ENCODE results near the gene THTPA. TPM values are rescaled to one million over a fixed set of nuclear protein-coding genes. Genes with fewer than 3 reads are reported as not detected.

The THTPA gene
- total and polyA plus RNA-seq, 7 experiments from 2014 or later = 16.4 to 26.7 (median 18.1) TPM

DNA sequence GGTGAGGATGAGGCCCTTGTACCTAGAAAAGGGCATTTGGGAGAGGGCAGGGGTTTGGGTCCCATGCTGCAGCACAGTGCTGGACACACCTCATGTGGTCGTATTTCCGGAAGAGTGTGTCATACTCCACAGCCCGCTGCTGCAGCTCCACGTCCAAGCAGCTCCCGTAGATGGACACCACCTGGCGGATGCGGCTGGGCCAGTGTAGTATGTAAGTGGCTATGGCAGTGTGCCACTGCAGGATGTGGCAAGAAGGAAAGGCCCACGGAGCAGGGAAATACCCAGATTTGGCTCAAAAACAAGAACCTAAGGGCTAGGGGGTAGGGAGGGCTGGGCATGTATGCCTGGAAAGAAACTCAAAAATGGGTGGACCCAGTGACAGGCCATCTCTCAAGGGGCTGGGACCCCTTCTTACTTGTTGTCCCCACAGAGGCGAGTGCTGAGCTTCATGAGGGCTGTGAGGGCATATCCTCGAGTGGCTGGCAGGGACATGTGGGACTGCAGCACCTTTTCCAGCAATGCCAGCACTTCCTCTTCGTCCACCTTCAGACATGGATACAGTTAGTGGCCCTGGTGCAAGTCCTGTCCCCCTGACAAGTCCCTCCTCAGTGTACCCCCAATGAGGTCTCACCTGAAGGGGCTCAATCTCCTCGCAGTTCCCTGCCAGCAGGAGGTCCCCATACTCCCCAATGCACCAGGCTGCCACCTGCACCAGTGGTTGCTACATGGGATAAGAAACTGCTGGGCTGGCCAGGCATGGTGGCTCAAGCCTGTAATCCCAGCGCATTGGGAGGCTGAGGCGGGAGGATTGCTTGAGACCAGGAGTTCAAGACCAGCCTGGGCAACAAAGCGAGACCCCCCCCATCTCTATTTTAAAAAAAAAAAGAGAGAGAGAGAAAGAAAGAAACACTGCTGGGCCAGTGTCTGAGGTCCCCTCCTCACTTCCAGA, 6.1 kb downstream of the THTPA start:
- Histone ChIP-seq H3K9me3 (ENCODE audit: control insufficient read depth in 2 of 3, low read length in 3 of 3) (no peaks in the 10 kb centered on the region), H3K4me1 (ENCODE audit: control insufficient read depth in 2 of 2, insufficient read depth in 2 of 2, low read length in 2 of 2) (peaks cover 10 to 14% of the 10 kb centered on the region in 2 donors), H3K36me3 (ENCODE audit: control insufficient read depth in 2 of 3, insufficient read depth in 3 of 3, low read length in 3 of 3) (peaks cover 0 to 76% (median 23%) of the 10 kb centered on the region in 3 experiments), H3K27me3 (ENCODE audit: control insufficient read depth in 2 of 2, insufficient read depth in 2 of 2, low read length in 2 of 2) (no peaks in the 10 kb centered on the region), H3K27ac (ENCODE audit: low read depth, low read length) (no peak overlapping the region), H3K4me3 (ENCODE audit: low read length) (no peak overlapping the region)
- intact Hi-C loops (cut with micrococcal nuclease) = loop anchor here (1.0 kb wide), 4 partner anchors 23 to 297 kb away; no protein-coding TSS in a partner anchor
- Mint-ChIP-seq H3K4me3 (peak overlapping the region in 1 of 10 donors; percentile 2), H3K9me3 (no peaks in the 10 kb centered on the region), H3K36me3 (peaks cover 8 to 32% (median 9%) of the 10 kb centered on the region in 5 donors), H3K4me1 (peaks cover 16 to 44% (median 37%) of the 10 kb centered on the region in 7 donors), H3K27ac (peak overlapping the region in 5 of 9 donors; percentile 12 to 88 (median 67)), H3K27me3 (no peaks in the 10 kb centered on the region)
- DNase-seq = no peak
- POLR2A ChIA-PET = interaction anchor here (0.6 to 0.8 kb wide), 3 partner anchors 19 to 1015 kb away, joined by 3 to 6 read pairs (median 4); no protein-coding TSS in a partner anchor
- ATAC-seq = no peak
- CTCF ChIA-PET = interaction anchor here (0.6 to 4.8 kb wide), 10 partner anchors 10 to 87 kb away, joined by 3 to 64 read pairs (median 5); partner anchors contain the start of gene ZFHX2

- H3K4me1 Mint-ChIP-seq = peaks cover 11 to 45% (median 38%) of the 10 kb centered on the region in 7 donors
- Histone ChIP-seq H3K4me1 (ENCODE audit: control insufficient read depth in 2 of 2, insufficient read depth in 2 of 2, low read length in 2 of 2) (peaks cover 10 to 11% of the 10 kb centered on the region in 2 donors), H3K36me3 (ENCODE audit: control insufficient read depth in 2 of 3, insufficient read depth in 3 of 3, low read length in 3 of 3) (peaks cover 0 to 81% (median 23%) of the 10 kb centered on the region in 3 experiments), H3K27ac (ENCODE audit: low read depth, low read length) (peak overlapping the region; percentile 29), H3K9me3 (ENCODE audit: control insufficient read depth in 2 of 3, low read length in 3 of 3) (no peaks in the 10 kb centered on the region), H3K4me3 (ENCODE audit: low read length) (no peak overlapping the region), H3K27me3 (ENCODE audit: control insufficient read depth in 2 of 2, insufficient read depth in 2 of 2, low read length in 2 of 2) (no peaks in the 10 kb centered on the region)
- DNase-seq = peak in 8 of 9 donors; percentile 34 to 66 (median 55)
- H3K4me3 Mint-ChIP-seq = peak overlapping the region in 1 of 10 donors; percentile 64
- peaks cover 0 to 5% (median 0%) of the 10 kb centered on the region in 11 donors for H3K9me3 Mint-ChIP-seq
- CTCF ChIA-PET = interaction anchor here (0.6 to 2.2 kb wide), 4 partner anchors 26 to 95 kb away, joined by 3 to 31 read pairs (median 6); no protein-coding TSS in a partner anchor
- H3K27me3 Mint-ChIP-seq = peaks cover 0 to 3% (median 0%) of the 10 kb centered on the region in 5 donors
- intact Hi-C loops (cut with micrococcal nuclease) = loop anchor here (1.0 kb wide), 4 partner anchors 24 to 298 kb away; no protein-coding TSS in a partner anchor
- peak overlapping the region; percentile 12 to 85 (median 52) for H3K27ac Mint-ChIP-seq
- peaks cover 9 to 33% (median 12%) of the 10 kb centered on the region in 5 donors for H3K36me3 Mint-ChIP-seq
- POLR2A ChIA-PET = interaction anchor here (0.7 to 1.2 kb wide), 4 partner anchors 83 to 1016 kb away, joined by 3 to 5 read pairs (median 4); no protein-coding TSS in a partner anchor
- peak; percentile 61 for ATAC-seq
These were observed 6.9 kb downstream of the THTPA start for GRCh38 chr14:23562822-23563472.

DNA sequence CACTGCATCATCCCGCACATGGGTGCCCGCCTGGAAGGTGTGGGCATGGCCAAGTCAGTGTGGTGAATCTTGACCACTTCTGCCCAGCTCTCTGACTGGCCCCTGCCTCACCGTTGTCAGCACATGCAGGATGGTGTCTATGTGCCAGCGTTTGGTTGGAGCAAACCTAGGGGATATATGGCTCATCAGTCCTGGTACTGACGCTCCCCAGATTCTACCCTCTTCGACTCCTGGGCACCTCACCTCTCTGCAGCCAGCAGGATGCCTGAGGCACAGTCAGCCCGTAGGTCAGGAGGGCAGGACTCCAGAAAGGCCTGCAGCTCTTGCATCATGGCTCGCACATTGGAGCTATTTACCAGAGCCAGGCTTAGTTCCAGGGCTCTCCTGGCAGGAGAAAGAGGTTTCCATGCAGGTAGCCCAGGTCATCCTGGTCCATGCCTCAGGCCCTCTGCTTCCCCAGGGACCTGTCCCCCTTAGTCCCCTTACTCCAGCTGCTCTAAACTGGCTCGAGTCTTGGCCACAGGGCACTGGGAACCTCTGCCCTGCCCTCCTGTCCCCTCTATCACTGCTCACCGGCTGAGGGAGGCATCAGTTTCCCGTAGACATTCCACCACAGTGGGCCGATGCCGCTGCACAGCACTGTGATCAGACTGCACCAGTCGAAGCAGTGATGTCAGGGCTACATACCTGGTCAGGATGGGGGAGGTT, 7.6 kb downstream of the THTPA start:
- H3K27ac ChIP-seq (ENCODE audit: low read depth, low read length) = peak overlapping the region; percentile 29
- Mint-ChIP-seq H3K4me1 (peaks cover 12 to 46% (median 38%) of the 10 kb centered on the region in 7 donors), H3K36me3 (peaks cover 9 to 33% (median 12%) of the 10 kb centered on the region in 5 donors), H3K4me3 (peak overlapping the region in 2 of 10 donors; percentile 61 to 71), H3K27ac (peak overlapping the region in 6 of 9 donors; percentile 12 to 72 (median 44)), H3K27me3 (peaks cover 0 to 3% (median 0%) of the 10 kb centered on the region in 5 donors), H3K9me3 (peaks cover 0 to 5% (median 0%) of the 10 kb centered on the region in 11 donors)
- no peak for DNase-seq
- intact Hi-C loops (cut with micrococcal nuclease) = no loop called here
- H3K9me3 ChIP-seq (ENCODE audit: control insufficient read depth in 2 of 3, low read length in 3 of 3) = no peaks in the 10 kb centered on the region
- H3K4me3 ChIP-seq (ENCODE audit: low read length) = no peak overlapping the region
- H3K27me3 ChIP-seq (ENCODE audit: control insufficient read depth in 2 of 2, insufficient read depth in 2 of 2, low read length in 2 of 2) = no peaks in the 10 kb centered on the region
- CTCF ChIA-PET = interaction anchor here (0.6 to 2.2 kb wide), 4 partner anchors 25 to 95 kb away, joined by 3 to 31 read pairs (median 6); no protein-coding TSS in a partner anchor
- H3K4me1 ChIP-seq (ENCODE audit: control insufficient read depth in 2 of 2, insufficient read depth in 2 of 2, low read length in 2 of 2) = peaks cover 14 to 16% of the 10 kb centered on the region in 2 donors
- H3K36me3 ChIP-seq (ENCODE audit: control insufficient read depth in 2 of 3, insufficient read depth in 3 of 3, low read length in 3 of 3) = peaks cover 0 to 78% (median 23%) of the 10 kb centered on the region in 3 experiments
- ATAC-seq = no peak
- POLR2A ChIA-PET = interaction anchor here (0.8 to 1.2 kb wide), 3 partner anchors 84 to 88 kb away, joined by 3 to 5 read pairs (median 4); no protein-coding TSS in a partner anchor

DNA sequence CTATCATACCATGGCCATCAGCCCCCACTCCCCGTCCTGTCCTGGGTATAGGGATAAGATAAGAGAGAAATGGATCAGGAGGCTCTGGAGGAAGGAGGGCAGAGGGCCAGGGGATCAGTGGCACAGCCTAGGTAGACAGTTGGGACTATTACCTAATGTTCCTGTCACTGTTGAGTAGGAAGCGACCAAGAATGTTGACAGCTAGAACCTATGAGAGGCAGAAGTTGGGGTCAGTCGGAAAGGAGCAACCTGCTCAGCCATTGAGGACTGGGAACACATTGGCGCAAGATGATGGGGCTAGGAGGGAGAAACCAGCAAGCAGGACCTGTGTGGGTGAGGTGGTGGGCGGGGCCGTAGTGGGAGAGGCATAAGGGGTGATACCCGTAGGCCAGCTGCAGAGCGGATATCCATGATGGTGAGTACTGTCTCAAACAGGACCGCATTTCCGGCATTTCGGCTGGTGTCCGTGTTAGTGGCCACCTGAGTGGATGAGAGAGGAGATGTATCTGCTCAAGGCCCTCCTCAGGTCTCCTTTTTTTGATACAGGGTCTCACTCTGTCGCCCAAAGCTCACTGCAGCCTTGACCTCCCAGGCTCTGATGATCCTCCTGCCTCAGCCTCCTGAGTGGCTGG, 8.2 kb downstream of the THTPA start:
- ATAC-seq = no peak
- H3K27ac Mint-ChIP-seq = peak overlapping the region in 6 of 9 donors; percentile 18 to 88 (median 40)
- H3K9me3 ChIP-seq (ENCODE audit: control insufficient read depth in 2 of 3, low read length in 3 of 3) = no peaks in the 10 kb centered on the region
- ChIA-PET CTCF (interaction anchor here (1.1 to 2.2 kb wide), 3 partner anchors 24 to 89 kb away, joined by 3 to 31 read pairs (median 7); no protein-coding TSS in a partner anchor), POLR2A (interaction anchor here (0.9 to 1.2 kb wide), 2 partner anchors 85 to 86 kb away, joined by 3 to 5 read pairs; no protein-coding TSS in a partner anchor)
- no peak overlapping the region for H3K27ac ChIP-seq (ENCODE audit: low read depth, low read length)
- H3K4me3 ChIP-seq (ENCODE audit: low read length) = no peak overlapping the region
- peaks cover 14 to 16% of the 10 kb centered on the region in 2 donors for H3K4me1 ChIP-seq (ENCODE audit: control insufficient read depth in 2 of 2, insufficient read depth in 2 of 2, low read length in 2 of 2)
- peaks cover 0 to 71% (median 23%) of the 10 kb centered on the region in 3 experiments for H3K36me3 ChIP-seq (ENCODE audit: control insufficient read depth in 2 of 3, insufficient read depth in 3 of 3, low read length in 3 of 3)
- no peaks in the 10 kb centered on the region for H3K27me3 ChIP-seq (ENCODE audit: control insufficient read depth in 2 of 2, insufficient read depth in 2 of 2, low read length in 2 of 2)
- intact Hi-C loops (cut with micrococcal nuclease) = no loop called here
- H3K36me3 Mint-ChIP-seq = peaks cover 9 to 33% (median 12%) of the 10 kb centered on the region in 5 donors
- H3K4me3 Mint-ChIP-seq = peak overlapping the region in 4 of 10 donors; percentile 14 to 71 (median 45)
- peaks cover 0 to 5% (median 0%) of the 10 kb centered on the region in 11 donors for H3K9me3 Mint-ChIP-seq
- peaks cover 0 to 3% (median 0%) of the 10 kb centered on the region in 5 donors for H3K27me3 Mint-ChIP-seq
- peaks cover 19 to 49% (median 44%) of the 10 kb centered on the region in 7 donors for H3K4me1 Mint-ChIP-seq
- DNase-seq = peak in 1 of 9 donors; percentile 1

- no peak for ATAC-seq
- Mint-ChIP-seq H3K9me3 (peaks cover 0 to 5% (median 0%) of the 10 kb centered on the region in 11 donors), H3K4me1 (peaks cover 19 to 49% (median 46%) of the 10 kb centered on the region in 7 donors), H3K27ac (peak overlapping the region in 5 of 9 donors; percentile 13 to 57 (median 41)), H3K36me3 (peaks cover 8 to 33% (median 9%) of the 10 kb centered on the region in 5 donors), H3K27me3 (peaks cover 0 to 3% (median 0%) of the 10 kb centered on the region in 5 donors), H3K4me3 (peak overlapping the region in 3 of 10 donors; percentile 0 to 45 (median 25))
- H3K4me3 ChIP-seq (ENCODE audit: low read length) = no peak overlapping the region
- no peaks in the 10 kb centered on the region for H3K27me3 ChIP-seq (ENCODE audit: control insufficient read depth in 2 of 2, insufficient read depth in 2 of 2, low read length in 2 of 2)
- POLR2A ChIA-PET = no interaction called here
- DNase-seq = no peak
- H3K27ac ChIP-seq (ENCODE audit: low read depth, low read length) = no peak overlapping the region
- intact Hi-C loops (cut with micrococcal nuclease) = loop anchor here in 1 of 2 donors (5.0 kb wide), 1 partner anchor 707 kb away; the partner anchor contains the start of gene RABGGTA
- H3K4me1 ChIP-seq (ENCODE audit: control insufficient read depth in 2 of 2, insufficient read depth in 2 of 2, low read length in 2 of 2) = peaks cover 14 to 16% of the 10 kb centered on the region in 2 donors
- peaks cover 0 to 65% (median 21%) of the 10 kb centered on the region in 3 experiments for H3K36me3 ChIP-seq (ENCODE audit: control insufficient read depth in 2 of 3, insufficient read depth in 3 of 3, low read length in 3 of 3)
- no peaks in the 10 kb centered on the region for H3K9me3 ChIP-seq (ENCODE audit: control insufficient read depth in 2 of 3, low read length in 3 of 3)
- CTCF ChIA-PET = no interaction called here
These were observed 8.8 kb downstream of the THTPA start for GRCh38 chr14:23564876-23565275.
